Anterior cingulate cortex (tissue), 58 donors: ENCODE measurements around the gene RAP1GDS1.
A peak's percentile ranks its signal among the peaks of the same experiment; 100 is the strongest.
"Not testable (repeated sequence)": the region's sequence is repeated elsewhere in the genome, so short reads cannot be mapped to it uniquely, and the experiment has no call there.

Source experiments
- DNase-seq, 58 donors: peaks; one replicate each; lab custom pipeline; 2025; lab: John Stamatoyannopoulos, UW

The RAP1GDS1 gene

DNA sequence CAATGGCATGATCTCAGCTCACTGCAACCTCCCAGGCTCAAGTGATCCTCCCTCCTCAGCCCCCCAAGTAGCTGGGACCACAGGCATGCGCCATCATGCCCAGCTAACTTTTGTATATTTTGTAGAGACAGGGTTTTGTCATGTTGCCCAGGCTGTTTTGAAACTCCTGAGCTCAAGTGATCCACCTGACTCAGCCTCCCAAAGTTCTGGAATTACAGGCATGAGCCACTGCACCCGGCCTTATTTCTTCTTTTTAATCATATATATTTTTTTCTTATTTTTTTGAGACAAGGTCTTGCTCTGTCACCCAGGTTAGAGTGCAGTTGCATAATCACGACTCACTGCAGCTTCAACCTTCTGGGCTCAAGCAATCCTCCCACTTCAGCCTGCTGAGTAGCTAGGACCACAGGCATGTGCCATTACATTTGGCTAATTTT lies 213.2 kb downstream of the RAP1GDS1 start:
- no peak for DNase-seq

DNA sequence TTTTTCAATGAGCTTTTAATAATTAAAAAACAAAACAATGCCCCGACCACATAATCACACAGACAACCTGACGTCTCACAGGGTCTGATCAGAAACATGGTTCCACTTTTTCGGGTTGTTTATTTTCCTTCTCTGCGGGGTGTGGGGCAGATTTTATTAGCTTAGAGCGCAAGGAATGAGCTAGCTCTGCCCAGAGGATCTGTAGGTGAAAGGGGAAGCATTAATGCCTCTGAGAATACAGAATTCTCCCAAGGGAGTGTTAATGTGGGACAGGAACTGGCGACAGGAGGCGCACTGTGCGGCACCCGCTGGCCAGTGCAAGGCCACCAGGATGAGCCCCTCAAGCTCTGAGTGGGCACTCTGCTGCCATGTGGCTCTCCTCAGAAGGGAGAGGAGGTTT lies 215.7 kb downstream of the RAP1GDS1 start:
- no peak for DNase-seq

DNA sequence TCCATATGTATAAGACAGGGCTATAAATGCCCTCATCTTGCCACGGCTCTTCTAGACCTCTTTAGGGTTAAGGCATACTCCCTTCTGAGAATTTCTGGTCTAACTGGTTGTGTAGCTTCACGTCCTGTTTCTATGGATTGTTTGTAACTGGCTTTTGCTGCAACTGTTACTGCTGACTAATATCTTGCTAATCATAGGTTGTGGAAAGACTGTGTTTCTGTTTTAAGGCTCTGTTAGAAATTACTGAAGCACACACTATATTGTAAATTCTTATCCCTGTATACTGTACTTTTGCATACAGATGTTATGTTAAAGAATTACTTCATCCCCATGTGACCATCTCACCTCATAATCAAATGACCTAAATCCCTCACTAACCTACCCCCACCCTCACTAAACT lies 218.4 kb downstream of the RAP1GDS1 start:
- not testable (repeated sequence) for DNase-seq

DNA sequence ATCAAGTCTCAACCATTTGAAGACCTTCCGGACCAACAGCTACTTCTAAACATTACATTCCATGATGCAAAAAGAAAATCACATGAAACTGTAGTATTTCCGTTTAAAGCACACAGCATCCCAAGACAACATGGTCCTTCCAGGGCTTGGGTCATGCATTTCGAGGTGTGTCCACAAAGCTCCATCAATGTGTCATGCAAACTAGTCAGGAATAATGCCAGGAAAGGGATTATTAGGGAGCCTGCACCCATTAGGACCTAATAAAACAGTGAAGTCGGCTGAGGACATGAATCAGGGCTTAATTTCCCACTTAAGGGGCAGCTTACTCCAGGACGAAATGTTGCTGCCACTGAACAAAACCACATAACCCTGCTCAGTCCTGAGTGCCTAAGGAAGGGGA lies 219.4 kb downstream of the RAP1GDS1 start:
- no peak for DNase-seq

- DNase-seq = peak in 26 of 58 donors; percentile 2 to 54 (median 19)
Observed at GRCh38 chr4:98481167-98481566, 220.0 kb downstream of the RAP1GDS1 start.

- no peak for DNase-seq
Observed at GRCh38 chr4:98482503-98482846, 221.3 kb downstream of the RAP1GDS1 start.

GRCh38 chr4:98482847-98483806 lies 221.9 kb downstream of the RAP1GDS1 start:
- no peak for DNase-seq

DNA sequence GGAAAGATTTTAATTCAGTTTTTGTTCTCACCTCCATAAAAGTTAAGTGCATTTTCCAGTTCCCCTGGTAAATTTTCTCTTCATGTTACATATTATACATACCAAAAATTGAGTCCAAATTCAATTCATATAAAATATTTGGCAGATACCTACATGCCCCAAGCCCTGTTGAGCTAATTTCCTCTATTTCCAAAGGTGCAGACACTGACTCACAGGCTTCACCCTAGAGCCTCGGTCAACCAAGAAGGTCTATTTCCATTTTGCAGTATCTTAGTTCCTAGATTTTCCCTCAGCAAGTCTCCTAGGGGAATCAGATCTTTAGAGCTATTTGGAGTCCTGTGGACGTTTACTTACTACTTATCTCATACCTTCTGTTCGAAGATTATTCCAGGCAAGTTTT lies 222.8 kb downstream of the RAP1GDS1 start:
- no peak for DNase-seq

DNA sequence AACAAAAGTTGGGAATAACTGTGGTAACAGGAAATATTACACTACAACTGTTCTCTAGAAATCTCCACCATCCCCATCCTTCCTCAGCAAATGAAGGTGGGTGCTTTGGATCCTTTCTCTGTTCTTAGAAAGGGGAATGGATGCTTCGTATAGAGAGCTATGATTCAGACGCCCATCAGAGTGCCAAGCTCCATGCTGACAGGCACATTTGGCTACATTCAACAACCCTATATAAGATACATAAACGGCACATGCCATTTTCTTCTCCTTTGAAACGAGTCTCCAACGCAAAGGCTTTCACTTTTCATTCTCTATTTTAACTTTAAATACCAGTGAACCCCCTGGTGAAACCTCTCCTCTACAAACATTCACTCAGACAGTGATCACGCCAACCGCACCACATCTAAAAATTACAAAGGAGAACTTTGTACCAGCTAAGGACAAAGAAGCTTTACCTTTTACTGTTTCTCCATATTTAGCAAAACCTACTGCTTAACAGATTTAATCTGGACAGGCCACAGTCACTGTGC lies 224.7 kb downstream of the RAP1GDS1 start:
- DNase-seq = no peak

DNA sequence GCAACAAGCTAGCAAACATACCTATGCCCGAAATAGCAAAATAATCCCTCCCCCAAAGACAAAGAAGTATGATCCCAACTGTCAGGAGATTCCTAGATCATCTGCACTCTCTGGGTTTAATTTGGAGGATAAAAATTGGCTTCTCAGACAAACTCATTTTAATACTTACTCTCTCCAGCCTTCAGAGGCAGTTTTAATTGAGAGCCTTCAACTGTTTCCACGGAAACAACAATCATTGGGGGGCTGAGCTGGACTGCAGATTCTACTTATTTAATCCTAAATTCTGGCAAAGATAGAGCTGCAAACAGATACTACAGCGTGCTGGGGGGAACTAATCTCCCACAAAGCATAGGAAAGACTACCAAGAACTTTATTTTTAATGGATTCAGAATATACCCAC lies 229.1 kb downstream of the RAP1GDS1 start:
- DNase-seq = no peak

DNA sequence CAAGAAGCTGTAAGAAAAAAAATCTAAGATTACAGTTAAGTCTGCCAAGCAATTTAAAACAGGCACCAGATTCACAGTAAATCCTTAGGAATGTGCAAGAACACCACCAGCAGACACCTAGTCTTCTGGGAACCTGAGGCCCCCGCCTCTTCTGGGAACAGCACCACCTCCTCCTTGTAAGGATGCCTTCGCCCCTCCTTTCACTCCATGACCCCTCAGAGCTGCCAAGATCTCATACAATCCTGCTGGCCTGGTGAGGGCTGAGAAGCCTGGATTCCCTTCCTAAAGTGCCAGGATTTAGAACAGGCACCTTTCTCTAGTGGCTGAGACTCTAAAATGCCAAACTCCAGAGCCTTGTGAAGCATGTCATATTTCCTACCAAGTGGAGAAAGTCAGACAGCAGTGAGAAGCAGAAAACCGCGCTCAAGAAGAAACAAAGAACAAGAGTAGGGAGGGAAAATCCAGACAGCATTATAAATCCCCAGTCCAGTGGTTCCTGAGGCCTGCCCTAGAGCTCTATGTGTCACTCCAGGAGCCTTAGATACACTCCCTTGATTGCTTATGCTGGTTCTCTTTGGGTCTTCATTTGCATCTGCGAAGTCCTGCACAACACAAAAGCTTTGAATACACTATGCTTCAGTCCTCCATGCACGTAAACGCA lies 230.8 kb downstream of the RAP1GDS1 start:
- peak in 10 of 58 donors; percentile 8 to 65 (median 24) for DNase-seq

GRCh38 chr4:98493296-98493695 lies 232.1 kb downstream of the RAP1GDS1 start:
- DNase-seq = no peak
